SK-N-SH (cell line): ENCODE results near the gene EDN2. TPM values are rescaled to one million over a fixed set of nuclear protein-coding genes. Genes with fewer than 3 reads are reported as not detected.

Experiments used
- CTCF ChIA-PET: fragments of 300-600, 350-600 bp; formaldehyde crosslinking; extraction: SDS; loops from one replicate; lab custom pipeline; 2021; lab: Yijun Ruan, JAX
- POLR2A ChIA-PET: fragments of 350-600 bp; sonication (Branson Sonifier 250); formaldehyde crosslinking; extraction: SDS; loops from one replicate; lab custom pipeline; 2020; ENCODE audit warnings: antibody characterized with exemption, inconsistent platforms; lab: Yijun Ruan, JAX
- DNase-seq: peaks from one replicate; pipeline ENCODE4 v3.0.0; 2012
- H2AFZ ChIP-seq: fragments of 200-600 bp; sonication (generic); 2 replicates; pipeline ENCODE4 v1.8.1; 2016; ENCODE audit warnings: antibody characterized with exemption, mild to moderate bottlenecking, low read depth
- H3F3A ChIP-seq: fragments of 200-600 bp; sonication (generic); replicated peaks from 2 replicates; pipeline ENCODE3; 2016; ENCODE audit warnings: antibody characterized with exemption, mild to moderate bottlenecking; ENCODE audit not compliant: insufficient read depth
- H3K27ac ChIP-seq, 2 experiments: fragments of 200-500 bp in 1 of 2; fragments of 200-600 bp in 1 of 2; sonication (Bioruptor generic) in 1 of 2; sonication (generic), shearing (Covaris generic) in 1 of 2; 2 replicates each; pipeline versions ENCODE4 v1.5.1 to v1.6.1; 2014 to 2016; ENCODE audit warnings: low read depth in 2 of 2, inconsistent platforms in 1 of 2, low read length in 1 of 2, mild to moderate bottlenecking in 1 of 2, mixed read lengths in 1 of 2
- H3K27me3 ChIP-seq: fragments of 200-600 bp; sonication (generic), shearing (Covaris generic); 2 replicates; pipeline ENCODE4 v1.6.1; 2016; ENCODE audit warnings: mixed run types; ENCODE audit not compliant: insufficient read depth
- H3K36me3 ChIP-seq, 2 experiments: fragments of 200-500 bp in 1 of 2; fragments of 200-600 bp in 1 of 2; sonication (Bioruptor generic) in 1 of 2; sonication (generic) in 1 of 2; replicated peaks in 1 of 2; 2 replicates each; pipeline versions ENCODE3 to v1.5.1; 2014 to 2016; ENCODE audit warnings: low read length in 1 of 2, mild to moderate bottlenecking in 1 of 2; ENCODE audit not compliant: insufficient read depth in 2 of 2, control insufficient read depth in 1 of 2
- H3K4me1 ChIP-seq, 2 experiments: fragments of 200-500 bp in 1 of 2; fragments of 200-600 bp in 1 of 2; sonication (Bioruptor generic) in 1 of 2; sonication (generic), shearing (Covaris generic) in 1 of 2; 2 replicates each; pipeline versions ENCODE4 v1.5.1 to v1.6.1; 2014 to 2016; ENCODE audit warnings: low read depth in 1 of 2, low read length in 1 of 2, mixed run types in 1 of 2; ENCODE audit not compliant: insufficient read depth in 2 of 2, control insufficient read depth in 1 of 2
- H3K4me2 ChIP-seq: fragments of 200-600 bp; sonication (generic), shearing (Covaris generic); 2 replicates; pipeline ENCODE4 v1.6.1; 2017; ENCODE audit warnings: mixed run types
- H3K4me3 ChIP-seq, 2 experiments: fragments of 200-500 bp in 1 of 2; fragments of 200-600 bp in 1 of 2; sonication (Bioruptor generic) in 1 of 2; sonication (generic), shearing (Covaris generic) in 1 of 2; 2 replicates each; pipeline versions ENCODE4 v1.5.1 to v1.8.1; 2014 to 2016; ENCODE audit warnings: low read depth in 2 of 2, inconsistent platforms in 1 of 2, low read length in 1 of 2, mild to moderate bottlenecking in 1 of 2, mixed read lengths in 1 of 2, moderate library complexity in 1 of 2
- H3K79me2 ChIP-seq: fragments of 200-600 bp; sonication (generic); 2 replicates; pipeline ENCODE4 v1.8.1; 2017; ENCODE audit warnings: mild to moderate bottlenecking; ENCODE audit not compliant: insufficient read depth
- H3K9ac ChIP-seq: fragments of 200-600 bp; sonication (generic); 2 replicates; pipeline ENCODE4 v1.6.1; 2017; ENCODE audit warnings: mixed run types
- H3K9me2 ChIP-seq: fragments of 200-600 bp; sonication (generic); 2 replicates; pipeline ENCODE4 v1.6.1; 2017; ENCODE audit warnings: mixed run types
- H3K9me3 ChIP-seq: fragments of 200-600 bp; sonication (generic); 2 replicates; pipeline ENCODE4 v1.6.1; 2017; ENCODE audit warnings: mixed run types, mild to moderate bottlenecking, moderate library complexity
- H4K20me1 ChIP-seq: fragments of 200-600 bp; sonication (generic); 2 replicates; pipeline ENCODE4 v1.6.1; 2017; ENCODE audit warnings: mild to moderate bottlenecking, mixed run types; ENCODE audit not compliant: insufficient read depth
- CHD2 ChIP-seq: fragments of 150-350 bp; IDR thresholded peaks from 2 replicates; pipeline ENCODE4 v1.6.1; 2018; ENCODE audit warnings: low read length; ENCODE audit not compliant: partially characterized antibody
- ELF1 ChIP-seq: IDR thresholded peaks from 2 replicates; pipeline ENCODE4 v1.4.0; 2012
- EZH2phosphoT487 ChIP-seq: fragments of 200-600 bp; sonication (generic); IDR thresholded peaks from 2 replicates; pipeline ENCODE4 v1.6.1; 2017; ENCODE audit warnings: low read depth, mixed run types, mild to moderate bottlenecking, antibody characterized with exemption, moderate library complexity, borderline replicate concordance
- FOSL2 ChIP-seq: IDR thresholded peaks from 2 replicates; pipeline ENCODE4 v1.4.0; 2012; ENCODE audit warnings: low read depth, mild to moderate bottlenecking, moderate library complexity, borderline replicate concordance
- MEF2A ChIP-seq: IDR thresholded peaks from 2 replicates; pipeline ENCODE4 v1.4.0; 2012; ENCODE audit warnings: low read depth, borderline replicate concordance
- MXI1 ChIP-seq: IDR thresholded peaks from 2 replicates; pipeline ENCODE4 v1.6.1; 2012; ENCODE audit warnings: mild to moderate bottlenecking, low read depth, low read length, improper control_type of control experiment
- NFIC ChIP-seq: IDR thresholded peaks from 2 replicates; pipeline ENCODE4 v1.4.0; 2012; ENCODE audit warnings: borderline replicate concordance
- NRF1 ChIP-seq: IDR thresholded peaks from 2 replicates; pipeline ENCODE4 v1.6.1; 2012; ENCODE audit warnings: low read depth, mild to moderate bottlenecking, low read length
- RCOR1 ChIP-seq: fragments of 150-350 bp; IDR thresholded peaks from 2 replicates; pipeline ENCODE4 v1.6.1; 2017; ENCODE audit warnings: antibody characterized with exemption, low read length
- SIN3A ChIP-seq: IDR thresholded peaks from 2 replicates; pipeline ENCODE4 v1.6.1; 2012; ENCODE audit warnings: low read depth, mild to moderate bottlenecking, low read length, moderate library complexity, borderline replicate concordance
- TAF1 ChIP-seq: IDR thresholded peaks from 2 replicates; pipeline ENCODE4 v1.6.1; 2012; ENCODE audit warnings: low read depth, mild to moderate bottlenecking, low read length, moderate library complexity, borderline replicate concordance
- TCF12 ChIP-seq: IDR thresholded peaks from 2 replicates; pipeline ENCODE4 v1.4.0; 2012
- TEAD4 ChIP-seq: IDR thresholded peaks from 2 replicates; pipeline ENCODE4 v1.4.0; 2012; ENCODE audit warnings: mild to moderate bottlenecking, borderline replicate concordance; ENCODE audit not compliant: insufficient read depth
- WGBS: methylation state at CpG from one replicate; pipeline ENCODE4 v1.1.6; 2017; ENCODE audit warnings: low lambda C conversion rate; 5-methylcytosine and 5-hydroxymethylcytosine counted together
- polyA plus RNA-seq, 3 experiments: library from polyadenylated mRNA; depleted of rRNA; stranded (reverse); fragments of >200 nt; gene quantifications; 2 replicates each; pipeline ENCODE4 v1.2.3, GENCODE V29; 2012
- TF ChIP-seq, protein P1 (sequence below): IDR thresholded peaks from 2 replicates; pipeline ENCODE4 v1.6.1; 2012; ENCODE audit warnings: mild to moderate bottlenecking, low read depth, low read length, moderate library complexity
- TF ChIP-seq, protein P2 (sequence below): fragments of 200-600 bp; sonication (generic); IDR thresholded peaks from 2 replicates; pipeline ENCODE4 v1.6.1; 2017; ENCODE audit warnings: antibody characterized with exemption, mild to moderate bottlenecking, moderate library complexity
- TF ChIP-seq, protein P3 (sequence below): fragments of 150-350 bp; IDR thresholded peaks from 2 replicates; pipeline ENCODE4 v1.6.1; 2016; ENCODE audit warnings: mild to moderate bottlenecking, low read depth, low read length

The EDN2 gene
- polyA plus RNA-seq, 1 of the 3 experiments (the other 2 are of a cell fraction) = 0.97 TPM

DNA sequence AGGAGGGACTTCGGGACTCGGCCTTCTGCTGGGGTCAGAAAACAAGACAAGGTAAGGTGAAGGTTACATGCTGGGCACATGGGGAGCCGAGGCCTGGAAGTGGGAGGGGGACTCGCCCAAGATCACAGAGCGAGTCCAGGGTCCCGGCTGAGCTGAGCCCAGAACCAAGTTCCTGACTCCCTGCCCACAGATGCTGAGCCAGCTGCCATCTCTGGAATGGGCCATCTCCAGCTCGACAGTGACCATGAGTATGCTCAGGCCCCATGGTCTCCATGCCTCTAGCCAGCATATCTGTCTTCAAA is 26.7 kb upstream of the EDN2 start:
- TF ChIP-seq TAF1 = no peak
- TF ChIP-seq EZH2phosphoT487 = no peak
- TF ChIP-seq NFIC = no peak
- no peak for TF ChIP-seq FOSL2
- TF ChIP-seq, protein P1, sequence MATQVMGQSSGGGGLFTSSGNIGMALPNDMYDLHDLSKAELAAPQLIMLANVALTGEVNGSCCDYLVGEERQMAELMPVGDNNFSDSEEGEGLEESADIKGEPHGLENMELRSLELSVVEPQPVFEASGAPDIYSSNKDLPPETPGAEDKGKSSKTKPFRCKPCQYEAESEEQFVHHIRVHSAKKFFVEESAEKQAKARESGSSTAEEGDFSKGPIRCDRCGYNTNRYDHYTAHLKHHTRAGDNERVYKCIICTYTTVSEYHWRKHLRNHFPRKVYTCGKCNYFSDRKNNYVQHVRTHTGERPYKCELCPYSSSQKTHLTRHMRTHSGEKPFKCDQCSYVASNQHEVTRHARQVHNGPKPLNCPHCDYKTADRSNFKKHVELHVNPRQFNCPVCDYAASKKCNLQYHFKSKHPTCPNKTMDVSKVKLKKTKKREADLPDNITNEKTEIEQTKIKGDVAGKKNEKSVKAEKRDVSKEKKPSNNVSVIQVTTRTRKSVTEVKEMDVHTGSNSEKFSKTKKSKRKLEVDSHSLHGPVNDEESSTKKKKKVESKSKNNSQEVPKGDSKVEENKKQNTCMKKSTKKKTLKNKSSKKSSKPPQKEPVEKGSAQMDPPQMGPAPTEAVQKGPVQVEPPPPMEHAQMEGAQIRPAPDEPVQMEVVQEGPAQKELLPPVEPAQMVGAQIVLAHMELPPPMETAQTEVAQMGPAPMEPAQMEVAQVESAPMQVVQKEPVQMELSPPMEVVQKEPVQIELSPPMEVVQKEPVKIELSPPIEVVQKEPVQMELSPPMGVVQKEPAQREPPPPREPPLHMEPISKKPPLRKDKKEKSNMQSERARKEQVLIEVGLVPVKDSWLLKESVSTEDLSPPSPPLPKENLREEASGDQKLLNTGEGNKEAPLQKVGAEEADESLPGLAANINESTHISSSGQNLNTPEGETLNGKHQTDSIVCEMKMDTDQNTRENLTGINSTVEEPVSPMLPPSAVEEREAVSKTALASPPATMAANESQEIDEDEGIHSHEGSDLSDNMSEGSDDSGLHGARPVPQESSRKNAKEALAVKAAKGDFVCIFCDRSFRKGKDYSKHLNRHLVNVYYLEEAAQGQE = no peak
- no peak for TF ChIP-seq MXI1
- TF ChIP-seq TCF12 = no peak
- TF ChIP-seq NRF1 = no peak
- TF ChIP-seq CHD2 = no peak
- TF ChIP-seq SIN3A = no peak
- H4K20me1 ChIP-seq = no peaks in the 10 kb centered on the region
- 86% methylated on average over 7 of the region's 7 CpGs for WGBS
- no peaks in the 10 kb centered on the region for H3K9me3 ChIP-seq
- peaks cover 0 to 52% of the 10 kb centered on the region in 2 experiments; a peak in 3 of 4 replicates for H3K4me1 ChIP-seq
- H3K79me2 ChIP-seq = no peaks in the 10 kb centered on the region
- ChIA-PET POLR2A (no interaction called here), CTCF (no interaction called here)
- H3K27me3 ChIP-seq = no peaks in the 10 kb centered on the region
- H3K27ac ChIP-seq = no peak overlapping the region
- no peak overlapping the region for H3K4me3 ChIP-seq
- H3K4me2 ChIP-seq = no peak overlapping the region
- H3K9me2 ChIP-seq = no peaks in the 10 kb centered on the region
- no peak overlapping the region for H2AFZ ChIP-seq
- H3K9ac ChIP-seq = no peak overlapping the region
- no peaks in the 10 kb centered on the region for H3K36me3 ChIP-seq
- H3F3A ChIP-seq = no peaks in the 10 kb centered on the region
- DNase-seq = no peak

DNA sequence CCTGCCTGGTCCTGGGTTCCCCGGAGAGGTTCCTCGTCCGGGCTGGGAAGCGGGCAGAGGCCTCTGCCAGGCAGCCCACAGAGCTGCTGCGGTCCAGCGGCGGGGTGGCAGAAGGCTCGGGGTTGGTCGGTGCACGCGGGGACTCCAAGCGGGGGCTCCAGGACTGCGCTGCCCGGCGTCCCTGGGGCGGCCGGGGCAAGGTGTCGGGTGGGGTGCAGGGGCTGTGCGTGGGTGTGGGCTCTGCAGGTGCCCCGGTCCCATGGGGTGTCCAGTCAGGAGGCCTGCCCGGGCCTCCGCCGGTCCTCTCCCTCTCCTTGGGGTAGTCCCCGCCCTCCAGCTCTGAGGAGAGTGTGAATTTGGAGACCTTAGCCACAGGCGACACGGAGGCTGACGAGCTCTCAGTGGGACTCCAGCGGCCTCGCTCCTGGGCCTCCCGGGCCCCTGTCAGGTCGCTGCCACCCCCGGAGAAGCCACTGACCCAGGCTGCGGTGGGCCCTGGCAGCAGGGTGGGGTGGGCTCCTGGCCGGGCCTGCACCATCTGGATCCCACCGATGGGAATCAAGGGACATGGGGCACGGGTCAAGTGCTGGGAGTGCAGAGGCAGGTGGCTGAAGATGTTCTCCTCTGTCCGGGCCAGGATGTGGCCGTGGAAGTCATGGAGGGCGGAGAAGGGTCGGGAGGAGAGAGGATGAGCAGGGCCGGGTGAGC is 26.2 kb upstream of the EDN2 start:
- Histone ChIP-seq H3K9me2 (no peaks in the 10 kb centered on the region), H3K4me2 (no peak overlapping the region), H3K27me3 (no peaks in the 10 kb centered on the region), H3K79me2 (no peaks in the 10 kb centered on the region), H4K20me1 (no peaks in the 10 kb centered on the region), H3K4me3 (no peak overlapping the region), H3K27ac (no peak overlapping the region), H2AFZ (no peak overlapping the region), H3K9me3 (no peaks in the 10 kb centered on the region), H3K4me1 (peaks cover 0 to 52% of the 10 kb centered on the region in 2 experiments; a peak in 3 of 4 replicates), H3K9ac (no peak overlapping the region), H3K36me3 (no peaks in the 10 kb centered on the region), H3F3A (no peaks in the 10 kb centered on the region)
- no peak for DNase-seq
- CTCF ChIA-PET = no interaction called here
- 96% methylated on average over 24 of the region's 41 CpGs for WGBS
- POLR2A ChIA-PET = no interaction called here
- TF ChIP-seq, protein P1 = no peak
- TF ChIP-seq MEF2A (no peak), MXI1 (no peak), TEAD4 (no peak), ELF1 (no peak), SIN3A (no peak), NRF1 (no peak), RCOR1 (no peak), EZH2phosphoT487 (no peak)
- TF ChIP-seq, protein P2, sequence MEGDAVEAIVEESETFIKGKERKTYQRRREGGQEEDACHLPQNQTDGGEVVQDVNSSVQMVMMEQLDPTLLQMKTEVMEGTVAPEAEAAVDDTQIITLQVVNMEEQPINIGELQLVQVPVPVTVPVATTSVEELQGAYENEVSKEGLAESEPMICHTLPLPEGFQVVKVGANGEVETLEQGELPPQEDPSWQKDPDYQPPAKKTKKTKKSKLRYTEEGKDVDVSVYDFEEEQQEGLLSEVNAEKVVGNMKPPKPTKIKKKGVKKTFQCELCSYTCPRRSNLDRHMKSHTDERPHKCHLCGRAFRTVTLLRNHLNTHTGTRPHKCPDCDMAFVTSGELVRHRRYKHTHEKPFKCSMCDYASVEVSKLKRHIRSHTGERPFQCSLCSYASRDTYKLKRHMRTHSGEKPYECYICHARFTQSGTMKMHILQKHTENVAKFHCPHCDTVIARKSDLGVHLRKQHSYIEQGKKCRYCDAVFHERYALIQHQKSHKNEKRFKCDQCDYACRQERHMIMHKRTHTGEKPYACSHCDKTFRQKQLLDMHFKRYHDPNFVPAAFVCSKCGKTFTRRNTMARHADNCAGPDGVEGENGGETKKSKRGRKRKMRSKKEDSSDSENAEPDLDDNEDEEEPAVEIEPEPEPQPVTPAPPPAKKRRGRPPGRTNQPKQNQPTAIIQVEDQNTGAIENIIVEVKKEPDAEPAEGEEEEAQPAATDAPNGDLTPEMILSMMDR = no peak
- TF ChIP-seq, protein P3, sequence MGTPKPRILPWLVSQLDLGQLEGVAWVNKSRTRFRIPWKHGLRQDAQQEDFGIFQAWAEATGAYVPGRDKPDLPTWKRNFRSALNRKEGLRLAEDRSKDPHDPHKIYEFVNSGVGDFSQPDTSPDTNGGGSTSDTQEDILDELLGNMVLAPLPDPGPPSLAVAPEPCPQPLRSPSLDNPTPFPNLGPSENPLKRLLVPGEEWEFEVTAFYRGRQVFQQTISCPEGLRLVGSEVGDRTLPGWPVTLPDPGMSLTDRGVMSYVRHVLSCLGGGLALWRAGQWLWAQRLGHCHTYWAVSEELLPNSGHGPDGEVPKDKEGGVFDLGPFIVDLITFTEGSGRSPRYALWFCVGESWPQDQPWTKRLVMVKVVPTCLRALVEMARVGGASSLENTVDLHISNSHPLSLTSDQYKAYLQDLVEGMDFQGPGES = no peak
